GM18508 (cell line): ENCODE measurements around the gene CPLX1.

Source experiments
- ATAC-seq: cut with Tn5 transposase; IDR thresholded peaks from one replicate; pipeline ENCODE4 v1.9.1; 2021; ENCODE audit warnings: moderate number of reproducible peaks; ENCODE audit not compliant: insufficient read depth, unreplicated experiment

The CPLX1 gene

GRCh38 chr4:856225-856901 lies 30.4 kb upstream of the CPLX1 start:
- ATAC-seq: no peak

- no peak for ATAC-seq
Measured at GRCh38 chr4:855880-856224, 29.9 kb upstream of the CPLX1 start.

- ATAC-seq: no peak
Measured at GRCh38 chr4:854356-854755, 28.4 kb upstream of the CPLX1 start.

GRCh38 chr4:853416-853781 lies 27.5 kb upstream of the CPLX1 start:
- ATAC-seq: no peak

- no peak for ATAC-seq
Measured at GRCh38 chr4:851701-852430, 25.9 kb upstream of the CPLX1 start.

GRCh38 chr4:850323-850945 lies 24.5 kb upstream of the CPLX1 start:
- no peak for ATAC-seq

GRCh38 chr4:849478-850175 lies 23.7 kb upstream of the CPLX1 start:
- ATAC-seq: no peak

GRCh38 chr4:848803-849477 lies 23.0 kb upstream of the CPLX1 start:
- no peak for ATAC-seq

- ATAC-seq: no peak
Measured at GRCh38 chr4:848307-848691, 22.4 kb upstream of the CPLX1 start.

GRCh38 chr4:845836-846251 lies 19.9 kb upstream of the CPLX1 start:
- no peak for ATAC-seq

- ATAC-seq: no peak
Measured at GRCh38 chr4:845233-845835, 19.4 kb upstream of the CPLX1 start.

GRCh38 chr4:844752-845232 lies 18.9 kb upstream of the CPLX1 start:
- no peak for ATAC-seq

GRCh38 chr4:839675-840443 lies 13.9 kb upstream of the CPLX1 start:
- no peak for ATAC-seq

GRCh38 chr4:837772-838171 lies 11.8 kb upstream of the CPLX1 start:
- no peak for ATAC-seq

GRCh38 chr4:836750-837301 lies 10.9 kb upstream of the CPLX1 start:
- ATAC-seq: no peak

GRCh38 chr4:836003-836511 lies 10.1 kb upstream of the CPLX1 start:
- no peak for ATAC-seq

GRCh38 chr4:835148-836002 lies 9.4 kb upstream of the CPLX1 start:
- ATAC-seq: no peak
